Adrenal gland (tissue), 5 donors: ENCODE measurements around the gene SPDYE4.

Experiments
- POLR2A ChIP-seq, 2 donors: fragments of 450-650 bp; IDR thresholded peaks; one replicate each; pipeline ENCODE4 v1.6.1; 2017; ENCODE audit warnings: antibody characterized with exemption in 2 of 2, mild to moderate bottlenecking in 2 of 2, moderate library complexity in 1 of 2
- TF ChIP-seq, protein P1 (sequence below), 6 experiments: fragments of 450-650 bp in 4 of 6; fragments of 200-600 bp in 2 of 6; sonication (generic) in 1 of 6; IDR thresholded peaks; 1 replicate in 5 of 6; 2 replicates in 1 of 6; pipeline versions ENCODE4 v1.5.1 to v1.8.0; 2016 to 2021; ENCODE audit warnings: antibody characterized with exemption in 6 of 6, mild to moderate bottlenecking in 2 of 6, moderate library complexity in 1 of 6
- donor health status: DM: no; HTN: no; CAD: no.

DNA sequence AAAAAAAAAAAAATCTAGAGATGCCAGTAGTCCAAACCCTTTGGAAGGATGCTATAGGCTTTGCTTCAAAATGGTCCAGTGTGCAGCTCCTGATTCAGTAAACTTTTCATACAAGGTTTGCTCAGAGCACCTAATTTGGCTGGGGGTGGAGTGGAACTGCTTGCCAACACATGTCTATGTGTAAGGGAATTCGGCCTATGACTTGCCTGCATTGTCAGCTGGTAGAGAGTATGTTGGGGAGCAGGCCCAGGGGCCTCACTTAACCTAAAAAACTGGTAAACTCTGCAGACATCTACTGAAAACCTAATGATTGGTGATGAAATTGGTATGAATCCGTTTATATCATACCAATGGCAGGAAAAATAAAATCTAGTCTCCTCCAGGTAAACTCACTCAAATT is 42.3 kb upstream of the SPDYE4 start:
- TF ChIP-seq, protein P1, sequence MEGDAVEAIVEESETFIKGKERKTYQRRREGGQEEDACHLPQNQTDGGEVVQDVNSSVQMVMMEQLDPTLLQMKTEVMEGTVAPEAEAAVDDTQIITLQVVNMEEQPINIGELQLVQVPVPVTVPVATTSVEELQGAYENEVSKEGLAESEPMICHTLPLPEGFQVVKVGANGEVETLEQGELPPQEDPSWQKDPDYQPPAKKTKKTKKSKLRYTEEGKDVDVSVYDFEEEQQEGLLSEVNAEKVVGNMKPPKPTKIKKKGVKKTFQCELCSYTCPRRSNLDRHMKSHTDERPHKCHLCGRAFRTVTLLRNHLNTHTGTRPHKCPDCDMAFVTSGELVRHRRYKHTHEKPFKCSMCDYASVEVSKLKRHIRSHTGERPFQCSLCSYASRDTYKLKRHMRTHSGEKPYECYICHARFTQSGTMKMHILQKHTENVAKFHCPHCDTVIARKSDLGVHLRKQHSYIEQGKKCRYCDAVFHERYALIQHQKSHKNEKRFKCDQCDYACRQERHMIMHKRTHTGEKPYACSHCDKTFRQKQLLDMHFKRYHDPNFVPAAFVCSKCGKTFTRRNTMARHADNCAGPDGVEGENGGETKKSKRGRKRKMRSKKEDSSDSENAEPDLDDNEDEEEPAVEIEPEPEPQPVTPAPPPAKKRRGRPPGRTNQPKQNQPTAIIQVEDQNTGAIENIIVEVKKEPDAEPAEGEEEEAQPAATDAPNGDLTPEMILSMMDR (IDR thresholded peaks at IDR 0.05) = no peak
- no peak for TF ChIP-seq POLR2A (IDR thresholded peaks at IDR 0.05)
